Eye (tissue), 1 donor: ENCODE data around the gene OR13A1.
"Not testable (repeated sequence)": the region's sequence is repeated elsewhere in the genome, so short reads cannot be mapped to it uniquely, and the experiment has no call there.

Experiments used
- DNase-seq: peaks from one replicate; pipeline ENCODE4 v3.0.0-alpha.2; 2015

Gene OR13A1

GRCh38 chr10:45280113-45280760, 35.2 kb downstream of the OR13A1 start:
- no peak for DNase-seq

- no peak for DNase-seq
Observed at GRCh38 chr10:45279682-45280081, 35.7 kb downstream of the OR13A1 start.

- DNase-seq = no peak
Observed at GRCh38 chr10:45278860-45279498, 36.4 kb downstream of the OR13A1 start.

- DNase-seq = not testable (repeated sequence)
Observed at GRCh38 chr10:45276146-45276545, 39.3 kb downstream of the OR13A1 start.

- no peak for DNase-seq
Observed at GRCh38 chr10:45274364-45274763, 41.0 kb downstream of the OR13A1 start.

- not testable (repeated sequence) for DNase-seq
Observed at GRCh38 chr10:45267777-45268176, 47.6 kb downstream of the OR13A1 start.

- DNase-seq = no peak
Observed at GRCh38 chr10:45265996-45266395, 49.4 kb downstream of the OR13A1 start.

- DNase-seq = no peak
Observed at GRCh38 chr10:45261946-45262345, 53.5 kb downstream of the OR13A1 start.

- DNase-seq = no peak
Observed at GRCh38 chr10:45261243-45261775, 54.1 kb downstream of the OR13A1 start.

GRCh38 chr10:45260635-45261034, 54.8 kb downstream of the OR13A1 start:
- DNase-seq = not testable (repeated sequence)

- not testable (repeated sequence) for DNase-seq
Observed at GRCh38 chr10:45259786-45260495, 55.5 kb downstream of the OR13A1 start.

GRCh38 chr10:45257600-45257999, 57.8 kb downstream of the OR13A1 start:
- no peak for DNase-seq

GRCh38 chr10:45256246-45256645, 59.2 kb downstream of the OR13A1 start:
- no peak for DNase-seq

GRCh38 chr10:45255706-45256105, 59.7 kb downstream of the OR13A1 start:
- no peak for DNase-seq

- no peak for DNase-seq
Observed at GRCh38 chr10:45254892-45255291, 60.5 kb downstream of the OR13A1 start.

- no peak for DNase-seq
Observed at GRCh38 chr10:45253183-45253914, 62.1 kb downstream of the OR13A1 start.
